ELF-1 (cell line): ENCODE results near the gene PRKG1.
"Not testable (repeated sequence)": the region's sequence is repeated elsewhere in the genome, so short reads cannot be mapped to it uniquely, and the experiment has no call there.

Source experiments
- DNase-seq: peaks from one replicate; pipeline ENCODE4 v3.0.0-alpha.2; 2016; ENCODE audit warnings: low read depth, low spot score

PRKG1 gene

DNA sequence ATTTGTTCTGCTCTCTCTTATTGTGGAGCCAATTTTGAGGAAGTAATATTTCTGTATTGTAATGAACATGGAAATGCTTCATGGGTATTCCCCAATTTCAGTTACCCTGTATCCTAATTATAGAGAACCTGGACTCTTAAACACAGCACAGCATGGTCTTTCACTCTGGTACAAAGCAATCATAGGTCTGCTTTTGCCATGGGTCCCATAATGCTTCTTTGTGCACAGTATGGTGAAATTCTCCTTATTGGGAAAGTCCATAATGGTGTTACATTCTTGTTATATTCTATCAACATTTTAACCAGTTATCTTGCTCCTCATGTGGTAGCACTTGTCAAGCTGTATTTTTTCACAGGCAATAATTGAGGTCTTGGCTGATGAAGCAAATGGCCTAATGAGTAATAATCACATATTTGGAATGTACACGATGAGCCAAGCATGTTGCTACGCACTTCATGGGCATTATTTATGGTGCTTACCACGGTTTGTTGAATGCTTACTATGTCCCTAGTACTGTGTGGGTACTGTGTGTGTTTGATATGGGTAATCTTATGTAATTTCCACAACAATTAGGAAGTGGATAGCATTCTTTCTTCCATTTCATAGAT lies 42.9 kb downstream of the PRKG1 start:
- no peak for DNase-seq

- DNase-seq, result no peak
Measured at GRCh38 chr10:51117794-51118193, 43.5 kb downstream of the PRKG1 start.

GRCh38 chr10:51119441-51119840 lies 45.2 kb downstream of the PRKG1 start:
- DNase-seq, result no peak

GRCh38 chr10:51121861-51122260 lies 47.6 kb downstream of the PRKG1 start:
- no peak for DNase-seq

DNA sequence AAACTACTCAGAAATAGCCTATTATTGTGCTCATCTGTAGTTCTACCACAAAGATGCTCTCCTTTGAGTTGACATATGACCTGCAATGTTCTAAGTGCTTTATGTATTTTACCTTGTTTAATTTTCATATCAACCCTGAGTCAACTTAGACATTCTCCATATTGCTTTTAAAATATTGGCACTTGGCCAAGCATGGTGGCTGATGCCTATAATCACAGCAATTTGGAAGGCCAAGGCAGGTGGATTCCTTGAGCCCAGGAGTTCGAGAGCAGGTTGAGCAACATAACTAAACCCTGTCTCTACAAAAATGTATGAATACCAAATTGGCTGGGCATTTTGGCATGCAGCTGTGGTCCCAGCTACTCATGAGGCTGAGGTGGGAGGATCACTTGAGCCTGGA lies 50.6 kb downstream of the PRKG1 start:
- DNase-seq, result no peak

- DNase-seq, result no peak
Measured at GRCh38 chr10:51125518-51125917, 51.2 kb downstream of the PRKG1 start.

DNA sequence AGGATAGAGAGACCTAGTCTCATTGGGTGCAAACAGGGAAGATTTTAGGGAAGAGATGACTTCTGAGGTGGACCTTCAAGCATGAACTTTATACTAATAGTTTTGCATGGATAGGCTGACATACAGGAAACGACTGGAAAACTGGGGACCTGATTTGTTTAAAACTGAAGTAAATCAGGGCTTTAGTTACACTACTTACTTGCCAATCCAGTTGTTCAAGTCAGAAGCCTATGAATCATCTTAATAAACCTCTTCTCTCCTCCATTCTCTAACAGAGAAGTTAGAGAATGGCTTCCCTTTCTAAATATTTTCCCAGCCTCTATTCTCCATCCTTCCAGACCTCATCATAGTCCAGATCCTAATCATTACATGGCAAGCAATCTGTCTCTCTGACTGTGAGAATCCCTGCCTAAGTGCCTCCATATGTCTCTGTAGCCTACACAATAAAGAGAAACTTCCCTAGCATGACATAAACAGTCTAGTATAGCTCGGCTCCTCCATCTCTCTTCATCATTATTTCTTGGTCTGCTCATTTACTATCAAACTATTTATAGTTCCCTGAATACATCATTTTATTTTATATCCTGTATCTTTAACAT lies 55.8 kb downstream of the PRKG1 start:
- DNase-seq, result no peak

- no peak for DNase-seq
Measured at GRCh38 chr10:51137756-51138529, 63.7 kb downstream of the PRKG1 start.

DNA sequence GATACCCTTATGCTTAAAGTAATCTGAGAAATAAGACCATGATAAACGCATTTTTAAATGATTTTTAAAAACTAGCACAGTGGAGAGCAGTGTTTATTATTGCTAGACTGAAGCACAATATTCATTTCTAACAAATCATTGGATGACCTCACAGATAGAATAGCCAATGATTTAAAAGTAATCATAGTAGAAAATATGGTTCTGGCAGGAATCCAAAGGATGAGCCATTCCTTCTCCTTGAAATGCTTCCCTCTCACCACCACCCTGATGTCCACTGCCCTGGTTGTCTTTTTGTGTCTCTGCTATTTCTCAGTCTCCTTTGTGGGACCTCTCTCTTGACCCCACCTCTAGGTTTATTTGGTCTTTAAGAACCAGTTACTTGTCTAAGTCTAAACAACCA lies 64.9 kb downstream of the PRKG1 start:
- no peak for DNase-seq

DNA sequence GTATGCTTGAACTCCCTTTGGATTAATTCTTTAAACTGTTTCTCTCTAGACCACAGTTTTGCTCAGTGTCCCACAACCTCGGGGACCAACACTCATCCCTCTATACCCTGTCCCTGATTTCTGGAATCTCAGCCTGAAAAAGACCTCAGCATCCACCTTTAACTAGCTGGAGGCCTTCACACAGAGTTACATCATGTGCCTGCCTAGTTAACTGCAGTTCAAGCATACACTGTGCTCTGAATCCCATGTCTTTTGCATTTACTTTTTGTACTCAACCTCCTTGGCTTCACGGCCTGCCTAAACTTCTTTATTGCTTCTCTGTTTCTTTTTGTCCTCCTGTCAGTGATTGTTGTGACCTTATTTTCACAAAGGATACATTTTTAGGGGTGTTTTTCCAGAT lies 66.7 kb downstream of the PRKG1 start:
- DNase-seq, result no peak

DNA sequence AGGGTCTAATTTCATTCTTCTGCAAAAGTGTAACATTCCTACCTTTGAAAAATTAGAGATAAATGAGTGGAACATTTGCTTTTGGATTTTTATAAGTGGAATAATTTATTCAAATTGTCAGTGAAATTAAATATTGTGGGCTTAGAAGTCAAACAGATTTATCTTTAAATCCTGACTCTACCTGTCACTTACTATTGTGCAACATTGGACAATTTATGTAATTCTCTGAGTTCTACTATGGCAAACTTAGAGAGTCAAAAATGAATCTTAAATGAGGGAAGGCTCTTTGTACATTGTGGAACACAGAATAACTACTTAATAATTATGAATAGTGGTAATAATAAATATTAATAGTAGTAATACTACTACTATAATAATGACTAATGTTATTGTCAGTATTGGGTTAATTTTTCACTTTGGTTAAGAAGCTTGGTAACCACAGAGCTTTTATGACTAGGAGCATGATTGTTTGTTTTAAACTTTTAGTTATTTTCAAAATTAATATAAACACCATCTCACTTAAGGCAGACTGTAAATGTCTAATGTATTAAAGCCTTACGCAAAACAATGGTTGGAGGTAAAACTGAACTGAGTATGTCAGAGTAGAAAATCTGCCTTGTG lies 70.0 kb downstream of the PRKG1 start:
- DNase-seq, result no peak

GRCh38 chr10:51145375-51145774 lies 71.1 kb downstream of the PRKG1 start:
- DNase-seq, result no peak

DNA sequence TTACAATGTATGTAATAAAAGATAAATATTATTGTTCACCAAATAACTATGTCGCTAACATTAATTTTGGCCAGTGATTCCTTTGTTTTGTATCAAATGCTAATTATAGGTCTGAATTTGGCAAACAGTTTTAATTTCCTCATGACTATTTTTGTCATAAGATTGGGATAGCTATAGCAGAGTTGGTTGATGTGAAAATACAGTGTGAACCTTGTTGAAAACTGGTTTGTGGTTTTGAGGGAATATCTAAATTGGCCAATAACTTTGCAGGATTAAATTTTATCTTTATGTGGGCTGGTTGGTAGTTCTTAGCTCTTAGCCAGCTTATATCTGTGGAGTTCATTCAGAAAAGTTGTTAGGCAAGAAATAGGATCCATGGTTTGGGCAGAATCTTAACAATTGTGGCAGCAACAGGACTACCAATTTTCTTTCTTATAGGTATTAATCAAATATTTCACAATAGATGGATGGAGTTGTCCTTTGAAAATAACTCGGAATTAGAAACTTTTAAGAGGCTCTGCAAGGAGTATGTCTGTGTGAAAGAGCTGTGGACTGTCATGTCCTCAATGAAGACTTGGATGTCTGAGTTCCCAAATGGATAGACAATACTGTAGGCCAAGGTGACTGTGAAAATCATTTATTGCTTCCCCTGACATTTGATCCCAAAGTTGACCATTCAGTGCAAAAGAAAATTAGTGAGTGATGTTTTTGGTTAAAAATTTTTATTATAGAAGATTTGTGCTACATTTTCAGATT lies 73.5 kb downstream of the PRKG1 start:
- DNase-seq, result no peak

DNA sequence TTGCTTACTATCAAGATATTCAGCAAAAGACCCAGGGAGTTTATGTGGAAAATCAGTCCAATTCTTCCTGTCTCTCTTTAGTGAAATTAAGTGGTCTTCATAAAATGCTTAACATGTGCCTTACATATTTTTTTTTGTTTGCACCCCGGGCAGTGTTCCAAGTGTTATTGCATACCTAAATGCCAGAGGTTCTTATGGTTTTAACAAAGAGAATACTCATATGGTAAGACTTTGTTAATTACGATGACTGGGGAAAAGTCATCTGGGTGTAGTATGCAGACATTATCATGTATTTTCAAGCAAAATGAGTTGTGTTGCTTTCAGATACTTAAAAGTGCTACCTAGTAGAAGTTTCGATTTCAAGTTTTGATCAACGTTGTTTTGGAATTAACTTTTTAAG lies 82.6 kb downstream of the PRKG1 start:
- DNase-seq, result no peak

- DNase-seq, result no peak
Measured at GRCh38 chr10:51158832-51159231, 84.5 kb downstream of the PRKG1 start.

- DNase-seq, result no peak
Measured at GRCh38 chr10:51159841-51160240, 85.6 kb downstream of the PRKG1 start.

DNA sequence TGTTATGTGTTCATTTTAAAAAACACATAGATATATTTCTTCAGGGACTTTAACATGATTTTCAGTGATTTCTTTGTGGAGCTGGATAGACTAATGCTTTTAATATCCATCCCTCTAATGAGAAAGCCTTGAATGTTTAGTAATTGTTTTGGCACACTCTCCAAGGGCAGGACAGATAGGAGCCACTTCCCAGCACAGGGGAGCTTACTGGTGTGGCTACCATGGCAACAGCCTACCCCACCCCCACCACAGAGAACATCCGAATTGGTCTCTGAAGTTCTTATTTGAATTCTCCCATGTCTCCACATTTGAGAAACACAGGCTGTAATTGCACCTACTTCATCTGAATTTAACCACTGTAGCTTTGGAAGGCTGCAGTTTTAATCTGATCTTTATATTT lies 87.7 kb downstream of the PRKG1 start:
- no peak for DNase-seq

DNA sequence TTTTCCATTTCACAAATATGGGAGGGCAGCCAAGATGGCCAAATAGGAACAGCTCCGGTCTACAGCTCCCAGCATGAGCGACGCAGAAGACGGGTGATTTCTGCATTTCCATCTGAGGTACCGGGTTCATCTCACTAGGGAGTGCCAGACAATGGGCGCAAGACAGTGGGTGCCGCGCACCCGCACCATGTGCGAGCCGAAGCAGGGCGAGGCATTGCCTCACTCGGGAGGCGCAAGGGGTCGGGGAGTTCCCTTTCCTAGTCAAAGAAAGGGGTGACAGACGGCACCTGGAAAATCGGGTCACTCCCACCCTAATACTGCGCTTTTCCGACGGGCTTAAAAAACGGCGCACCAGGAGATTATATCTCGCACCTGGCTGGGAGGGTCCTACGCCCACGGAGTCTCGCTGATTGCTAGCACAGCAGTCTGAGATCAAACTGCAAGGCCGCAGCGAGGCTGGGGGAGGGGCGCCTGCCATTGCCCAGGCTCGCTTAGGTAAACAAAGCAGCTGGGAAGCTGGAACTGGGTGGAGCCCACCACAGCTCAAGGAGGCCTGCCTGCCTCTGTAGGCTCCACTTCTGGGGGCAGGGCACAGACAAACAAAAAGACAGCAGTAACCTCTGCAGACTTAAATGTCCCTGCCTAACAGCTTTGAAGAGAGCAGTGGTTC lies 89.2 kb downstream of the PRKG1 start:
- DNase-seq, result not testable (repeated sequence)

- DNase-seq, result no peak
Measured at GRCh38 chr10:51168086-51168815, 94.0 kb downstream of the PRKG1 start.

DNA sequence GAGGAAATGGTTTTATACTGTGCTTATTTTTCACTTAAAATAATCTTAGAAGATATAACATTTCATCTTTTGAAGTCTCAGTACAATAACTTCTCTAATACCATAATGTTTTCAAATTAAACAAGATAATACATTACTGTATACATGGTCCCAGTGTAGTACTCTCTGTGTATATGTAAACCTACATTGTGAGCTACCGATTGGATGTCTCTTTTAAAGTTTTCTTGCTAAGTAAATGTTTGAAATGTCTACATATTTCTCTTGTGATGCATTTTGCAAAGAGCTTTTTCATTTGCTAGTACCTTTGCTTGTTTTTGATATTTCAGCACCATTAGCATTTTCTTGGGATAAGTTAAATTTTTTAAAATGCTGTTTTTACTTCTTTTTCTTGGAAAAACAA lies 94.8 kb downstream of the PRKG1 start:
- DNase-seq, result no peak
